Sigmoid colon (tissue), 4 donors: Measurements from ENCODE around the gene OR2A7.
"Not testable (repeated sequence)": the region's sequence is repeated elsewhere in the genome, so short reads cannot be mapped to it uniquely, and the experiment has no call there.

Experiments
- POLR2A ChIP-seq, 2 donors: fragments of 450-650 bp; IDR thresholded peaks; one replicate each; pipeline ENCODE4 v1.6.1; 2016; ENCODE audit warnings: antibody characterized with exemption in 2 of 2, mild to moderate bottlenecking in 2 of 2, moderate library complexity in 2 of 2
- POLR2AphosphoS5 ChIP-seq, 4 donors: sonication (generic); formaldehyde crosslinking; IDR thresholded peaks; one replicate each; pipeline ENCODE4 v1.6.1; 2017; ENCODE audit warnings: antibody characterized with exemption in 4 of 4

- not testable (repeated sequence) for TF ChIP-seq POLR2AphosphoS5, POLR2A (IDR thresholded peaks at IDR 0.05)
Measured at GRCh38 chr7:144247674-144248330, 16.8 kb downstream of the OR2A7 start.
